Endothelial cell of umbilical vein (primary cell): ENCODE measurements around the gene PHC1. TPM values are rescaled to one million over a fixed set of nuclear protein-coding genes. Genes with fewer than 3 reads are reported as not detected.

Experiments
- BruUV-seq: library from RNA; stranded (reverse); fragments of 400-500 nt; replicated peaks from 2 replicates; lab custom pipeline; 2021; lab: Mats Ljungman, UMichigan
- CTCF ChIA-PET: fragments of 300-600, 350-600 bp; sonication (Branson Sonifier 250); formaldehyde crosslinking; loops from one replicate; lab custom pipeline; 2021; ENCODE audit warnings: antibody characterized with exemption, inconsistent platforms; lab: Charles Lee
- POLR2A ChIA-PET: fragments of 300-600, 350-600 bp; sonication (Branson Sonifier 250); formaldehyde crosslinking; loops from one replicate; lab custom pipeline; 2021; ENCODE audit warnings: antibody characterized with exemption, inconsistent platforms; lab: Charles Lee
- DNase-seq: peaks from one replicate; pipeline ENCODE4 v3.0.0-alpha.2; 2011; ENCODE audit warnings: low read depth, low spot score
- FAIRE-seq: peaks from 2 replicates; lab custom pipeline; 2011; peaks lifted over from hg19 to GRCh38; lab: Jason Lieb, UNC
- H2AFZ ChIP-seq: 2 replicates; pipeline ENCODE4 v1.6.0; 2012; ENCODE audit warnings: low read depth, low read length, control low read depth, inconsistent platforms
- H3K27ac ChIP-seq: 2 replicates; pipeline ENCODE4 v1.5.1; 2011; ENCODE audit warnings: low read depth, mild to moderate bottlenecking, control low read depth, low read length, moderate library complexity; ENCODE audit not compliant: insufficient read depth
- H3K27me3 ChIP-seq, 2 experiments: 2 replicates each; pipeline versions ENCODE4 v1.6.0 to v1.6.1; 2011; ENCODE audit warnings: low read length in 2 of 2, mixed read lengths in 1 of 2; ENCODE audit not compliant: control insufficient read depth in 2 of 2, insufficient read depth in 2 of 2
- H3K36me3 ChIP-seq, 2 experiments: 2 replicates in 1 of 2; 3 replicates in 1 of 2; pipeline ENCODE4 v1.5.1; 2011; ENCODE audit warnings: low read length in 2 of 2, mild to moderate bottlenecking in 1 of 2, moderate library complexity in 1 of 2; ENCODE audit not compliant: control insufficient read depth in 2 of 2, insufficient read depth in 2 of 2; ENCODE audit errors: extremely low read depth in 1 of 2
- H3K4me1 ChIP-seq: 3 replicates; pipeline ENCODE4 v1.5.1; 2011; ENCODE audit warnings: mild to moderate bottlenecking, low read length; ENCODE audit not compliant: control insufficient read depth, insufficient read depth; ENCODE audit errors: extremely low read depth
- H3K4me2 ChIP-seq: 2 replicates; pipeline ENCODE4 v1.6.1; 2011; ENCODE audit warnings: low read length, control low read depth, mixed read lengths; ENCODE audit not compliant: insufficient read depth
- H3K4me3 ChIP-seq, 3 experiments: fragments of 200-600 bp in 1 of 3; sonication (generic), shearing (Covaris generic) in 1 of 3; replicated peaks in 1 of 3; 2 replicates each; pipeline ENCODE4 v1.5.1; 2011 to 2016; ENCODE audit warnings: control low read depth in 3 of 3, low read length in 3 of 3, mild to moderate bottlenecking in 2 of 3, inconsistent platforms in 1 of 3, low read depth in 1 of 3, moderate library complexity in 1 of 3; ENCODE audit not compliant: insufficient read depth in 1 of 3
- H3K79me2 ChIP-seq: 2 replicates; pipeline ENCODE4 v1.6.0; 2012; ENCODE audit warnings: low read length, inconsistent platforms; ENCODE audit not compliant: control insufficient read depth, insufficient read depth
- H3K9ac ChIP-seq: replicated peaks from 2 replicates; pipeline ENCODE3; 2011; ENCODE audit warnings: low read length, control low read depth; ENCODE audit not compliant: insufficient read depth; ENCODE audit errors: extremely low read depth
- H3K9me1 ChIP-seq: replicated peaks from 3 replicates; pipeline ENCODE4 v1.6.0; 2011; ENCODE audit warnings: mild to moderate bottlenecking, low read length; ENCODE audit not compliant: control insufficient read depth, insufficient read depth; ENCODE audit errors: extremely low read depth
- H3K9me3 ChIP-seq: replicated peaks from 2 replicates; pipeline ENCODE4 v1.5.1; 2012; ENCODE audit warnings: low read length, inconsistent platforms; ENCODE audit not compliant: control insufficient read depth, insufficient read depth
- H4K20me1 ChIP-seq: replicated peaks from 2 replicates; pipeline ENCODE3; 2011; ENCODE audit warnings: mild to moderate bottlenecking, low read length; ENCODE audit not compliant: control insufficient read depth, insufficient read depth; ENCODE audit errors: extremely low read depth
- CTCF ChIP-seq, 2 donors: IDR thresholded peaks; 1 replicate in 1 of 2; 2 replicates in 1 of 2; pipeline ENCODE4 v1.5.1; 2011; ENCODE audit warnings: low read length in 2 of 2, mild to moderate bottlenecking in 2 of 2, moderate library complexity in 2 of 2, control low read depth in 1 of 2, inconsistent platforms in 1 of 2, low read depth in 1 of 2; ENCODE audit not compliant: insufficient read depth in 1 of 2; ENCODE audit errors: extremely low read depth in 1 of 2
- EZH2 ChIP-seq: IDR thresholded peaks from 2 replicates; pipeline ENCODE4 v1.6.1; 2012; ENCODE audit warnings: borderline replicate concordance, low read depth, mild to moderate bottlenecking, moderate library complexity, low read length, inconsistent platforms; ENCODE audit not compliant: severe bottlenecking
- FOS ChIP-seq: IDR thresholded peaks from 2 replicates; pipeline ENCODE4 v1.6.1; 2011; ENCODE audit warnings: mild to moderate bottlenecking, low read length, moderate library complexity, borderline replicate concordance; ENCODE audit not compliant: insufficient read depth
- GATA2 ChIP-seq: IDR thresholded peaks from 2 replicates; pipeline ENCODE4 v1.7.0; 2011; ENCODE audit warnings: low read depth, mild to moderate bottlenecking, moderate library complexity, mixed read lengths, low read length; ENCODE audit not compliant: insufficient read length, insufficient read depth
- JUN ChIP-seq: IDR thresholded peaks from 2 replicates; pipeline ENCODE4 v1.6.1; 2011; ENCODE audit warnings: borderline replicate concordance, low read depth; ENCODE audit not compliant: insufficient read length, insufficient read depth
- MAX ChIP-seq: IDR thresholded peaks from 2 replicates; pipeline ENCODE4 v1.6.1; 2011; ENCODE audit not compliant: insufficient read depth, insufficient read length
- MYC ChIP-seq: IDR thresholded peaks from one replicate; pipeline ENCODE4 v1.6.1; 2011; ENCODE audit warnings: mild to moderate bottlenecking, low read depth, low read length
- POLR2A ChIP-seq: IDR thresholded peaks from 2 replicates; pipeline ENCODE4 v1.6.1; 2012; ENCODE audit warnings: low read depth, mild to moderate bottlenecking, control low read depth, low read length
- POLR2AphosphoS5 ChIP-seq: IDR thresholded peaks from 2 replicates; pipeline ENCODE4 v1.6.1; 2012; ENCODE audit warnings: low read depth, mild to moderate bottlenecking, control low read depth, low read length, moderate library complexity; ENCODE audit not compliant: insufficient read depth
- dilution Hi-C: fragments of 300-500 bp; cut with MboI; formaldehyde crosslinking; loops from one replicate; pipeline ENCODE4 v1.15.0; 2019; ENCODE audit warnings: low sequenced_read_pairs; ENCODE audit not compliant: extremely low pct_ligation_motif_present
- intact Hi-C: fragments of 100-400 bp; cut with micrococcal nuclease; formaldehyde crosslinking; loops from one replicate; pipeline ENCODE4 v1.10.0; 2022
- polyA plus RNA-seq, 4 experiments: library from polyadenylated mRNA; depleted of rRNA in 3 of 4; stranded (reverse) in 3 of 4; unstranded in 1 of 4; fragments of >200 nt; gene quantifications; 2 replicates each; pipeline versions ENCODE4 v1.2.1 to v1.2.3, GENCODE V29; 2011 to 2012; ENCODE audit warnings: missing spikeins in 1 of 4
- total RNA-seq: library from RNA; stranded (reverse); gene quantifications from 2 replicates; pipeline ENCODE4 v1.2.3, GENCODE V29; 2021

The PHC1 gene
- total and polyA plus RNA-seq, 2 donors (not counting 3 experiments of a cell fraction or from before 2014, with no cell fraction given): 37.3 to 66.3 TPM

GRCh38 chr12:8943565-8944186, 29.4 kb downstream of the PHC1 start:
- Histone ChIP-seq H2AFZ (no peak overlapping the region), H3K4me3 (no peak overlapping the region), H3K79me2 (peaks cover 23% of the 10 kb centered on the region), H3K27me3 (no peaks in the 10 kb centered on the region), H3K9me3 (no peaks in the 10 kb centered on the region), H4K20me1 (peaks cover 2% of the 10 kb centered on the region), H3K4me1 (peaks cover 11% of the 10 kb centered on the region), H3K9ac (no peak overlapping the region), H3K36me3 (peaks cover 20 to 21% of the 10 kb centered on the region in 2 experiments), H3K9me1 (no peaks in the 10 kb centered on the region), H3K4me2 (no peak overlapping the region), H3K27ac (no peak overlapping the region)
- intact Hi-C loops: no loop called here
- FAIRE-seq: no peak
- DNase-seq: no peak
- CTCF ChIA-PET: interaction anchor here (1.2 kb wide), 1 partner anchor 83 kb away, joined by 3 read pairs; no protein-coding TSS in a partner anchor
- BruUV-seq: no TSS peak
- dilution Hi-C loops: no loop called here
- no peak for TF ChIP-seq EZH2
- no peak for TF ChIP-seq CTCF (IDR thresholded peaks at IDR 0.05; ENCODE audit: extremely low read depth in 1 of 2, insufficient read depth in 1 of 2, low read depth in 1 of 2, low read length in 2 of 2)
- TF ChIP-seq JUN: no peak
- TF ChIP-seq MYC: no peak
- TF ChIP-seq GATA2: no peak
- no peak for TF ChIP-seq FOS
- no peak for TF ChIP-seq MAX
- TF ChIP-seq POLR2A: no peak
- no peak for TF ChIP-seq POLR2AphosphoS5
- POLR2A ChIA-PET: no interaction called here
